ENCODE measurements around the gene ANG.

DNA sequence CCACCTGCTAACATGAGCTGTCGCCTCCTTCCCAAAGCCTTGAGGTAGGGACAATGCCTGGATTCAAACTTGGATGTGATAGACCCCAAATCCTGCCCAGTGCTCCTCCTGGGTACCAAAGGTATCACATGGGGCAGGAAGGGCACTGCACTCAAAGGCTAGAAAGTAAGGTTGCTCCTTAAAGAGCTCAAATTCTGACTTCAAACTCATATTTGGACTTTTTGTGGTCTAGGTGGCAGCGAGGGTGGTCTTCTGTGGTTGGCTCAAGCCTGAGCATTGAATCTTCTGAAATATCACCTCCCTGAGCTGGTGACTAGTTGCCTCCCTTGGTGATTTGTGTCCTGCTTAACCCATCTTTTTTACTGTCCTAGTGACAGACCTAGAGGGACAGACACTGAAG, 12.5 kb upstream of the ANG start:
- TF ChIP-seq, protein P1, sequence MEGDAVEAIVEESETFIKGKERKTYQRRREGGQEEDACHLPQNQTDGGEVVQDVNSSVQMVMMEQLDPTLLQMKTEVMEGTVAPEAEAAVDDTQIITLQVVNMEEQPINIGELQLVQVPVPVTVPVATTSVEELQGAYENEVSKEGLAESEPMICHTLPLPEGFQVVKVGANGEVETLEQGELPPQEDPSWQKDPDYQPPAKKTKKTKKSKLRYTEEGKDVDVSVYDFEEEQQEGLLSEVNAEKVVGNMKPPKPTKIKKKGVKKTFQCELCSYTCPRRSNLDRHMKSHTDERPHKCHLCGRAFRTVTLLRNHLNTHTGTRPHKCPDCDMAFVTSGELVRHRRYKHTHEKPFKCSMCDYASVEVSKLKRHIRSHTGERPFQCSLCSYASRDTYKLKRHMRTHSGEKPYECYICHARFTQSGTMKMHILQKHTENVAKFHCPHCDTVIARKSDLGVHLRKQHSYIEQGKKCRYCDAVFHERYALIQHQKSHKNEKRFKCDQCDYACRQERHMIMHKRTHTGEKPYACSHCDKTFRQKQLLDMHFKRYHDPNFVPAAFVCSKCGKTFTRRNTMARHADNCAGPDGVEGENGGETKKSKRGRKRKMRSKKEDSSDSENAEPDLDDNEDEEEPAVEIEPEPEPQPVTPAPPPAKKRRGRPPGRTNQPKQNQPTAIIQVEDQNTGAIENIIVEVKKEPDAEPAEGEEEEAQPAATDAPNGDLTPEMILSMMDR (IDR thresholded peaks at IDR 0.05), result no peak
- TF ChIP-seq POLR2A (IDR thresholded peaks at IDR 0.05), result no peak
